Measurements from ENCODE around the gene IFI27L2. TPM values are rescaled to one million over a fixed set of nuclear protein-coding genes. Genes with fewer than 3 reads are reported as not detected.

The IFI27L2 gene
- total RNA-seq, 1 experiment from 2014 or later: 4.7 TPM

- Histone ChIP-seq H3K4me3 (ENCODE audit: low read depth, low read length) (no peak overlapping the region), H3K4me1 (no peaks in the 10 kb centered on the region), H3K36me3 (ENCODE audit: control insufficient read depth, insufficient read depth, low read length) (no peaks in the 10 kb centered on the region), H3K9me3 (no peaks in the 10 kb centered on the region), H3K27me3 (replicated peaks; ENCODE audit: control insufficient read depth, insufficient read depth, low read length) (no peaks in the 10 kb centered on the region)
- no peak overlapping the region for H3K4me3 Mint-ChIP-seq (ENCODE audit: unreplicated experiment)
- H3K36me3 Mint-ChIP-seq (ENCODE audit: insufficient read depth, unreplicated experiment): peaks cover 4% of the 10 kb centered on the region
- DNase-seq: no peak
- no peaks in the 10 kb centered on the region for H3K9me3 Mint-ChIP-seq (ENCODE audit: unreplicated experiment)
- intact Hi-C loops (cut with micrococcal nuclease; ENCODE audit: unreplicated experiment): no loop called here
- no peaks in the 10 kb centered on the region for H3K27me3 Mint-ChIP-seq (ENCODE audit: insufficient read depth, unreplicated experiment)
- no peak overlapping the region for H3K27ac Mint-ChIP-seq (ENCODE audit: unreplicated experiment)
- no peaks in the 10 kb centered on the region for H3K4me1 Mint-ChIP-seq (ENCODE audit: low read depth, unreplicated experiment)
- TF ChIP-seq CTCF (IDR thresholded peaks at IDR 0.05; ENCODE audit: insufficient read depth in 1 of 2, low read depth in 1 of 2, low read length in 1 of 2, severe bottlenecking in 1 of 2, unreplicated experiment in 1 of 2): no peak
- ChIA-PET CTCF (interaction anchor here (0.7 kb wide), 1 partner anchor 39 kb away, joined by 4 read pairs; no protein-coding TSS in a partner anchor), POLR2A (no interaction called here)
- BruUV-seq (replicated peaks): no TSS peak
Observed at GRCh38 chr14:94099006-94099405, 30.4 kb downstream of the IFI27L2 start.

GRCh38 chr14:94098326-94098992 is 30.9 kb downstream of the IFI27L2 start:
- no peaks in the 10 kb centered on the region for H3K9me3 Mint-ChIP-seq (ENCODE audit: unreplicated experiment)
- Histone ChIP-seq H3K4me1 (no peaks in the 10 kb centered on the region), H3K4me3 (ENCODE audit: low read depth, low read length) (no peak overlapping the region), H3K27me3 (replicated peaks; ENCODE audit: control insufficient read depth, insufficient read depth, low read length) (no peaks in the 10 kb centered on the region), H3K36me3 (ENCODE audit: control insufficient read depth, insufficient read depth, low read length) (no peaks in the 10 kb centered on the region), H3K9me3 (no peaks in the 10 kb centered on the region)
- CTCF ChIA-PET: no interaction called here
- no peak overlapping the region for H3K4me3 Mint-ChIP-seq (ENCODE audit: unreplicated experiment)
- no peaks in the 10 kb centered on the region for H3K27me3 Mint-ChIP-seq (ENCODE audit: insufficient read depth, unreplicated experiment)
- H3K27ac Mint-ChIP-seq (ENCODE audit: unreplicated experiment): no peak overlapping the region
- POLR2A ChIA-PET: no interaction called here
- peaks cover 4% of the 10 kb centered on the region for H3K36me3 Mint-ChIP-seq (ENCODE audit: insufficient read depth, unreplicated experiment)
- no peaks in the 10 kb centered on the region for H3K4me1 Mint-ChIP-seq (ENCODE audit: low read depth, unreplicated experiment)
- no TSS peak for BruUV-seq (replicated peaks)
- intact Hi-C loops (cut with micrococcal nuclease; ENCODE audit: unreplicated experiment): no loop called here
- TF ChIP-seq CTCF (IDR thresholded peaks at IDR 0.05; ENCODE audit: insufficient read depth in 1 of 2, low read depth in 1 of 2, low read length in 1 of 2, severe bottlenecking in 1 of 2, unreplicated experiment in 1 of 2): no peak
- DNase-seq: no peak

- Mint-ChIP-seq H3K27ac (ENCODE audit: unreplicated experiment) (no peak overlapping the region), H3K27me3 (ENCODE audit: insufficient read depth, unreplicated experiment) (no peaks in the 10 kb centered on the region), H3K4me3 (ENCODE audit: unreplicated experiment) (no peak overlapping the region), H3K9me3 (ENCODE audit: unreplicated experiment) (no peaks in the 10 kb centered on the region), H3K36me3 (ENCODE audit: insufficient read depth, unreplicated experiment) (peaks cover 4% of the 10 kb centered on the region), H3K4me1 (ENCODE audit: low read depth, unreplicated experiment) (no peaks in the 10 kb centered on the region)
- H3K4me3 ChIP-seq (ENCODE audit: low read depth, low read length): no peak overlapping the region
- CTCF ChIA-PET: no interaction called here
- no peaks in the 10 kb centered on the region for H3K36me3 ChIP-seq (ENCODE audit: control insufficient read depth, insufficient read depth, low read length)
- no peak for TF ChIP-seq CTCF (IDR thresholded peaks at IDR 0.05; ENCODE audit: insufficient read depth in 1 of 2, low read depth in 1 of 2, low read length in 1 of 2, severe bottlenecking in 1 of 2, unreplicated experiment in 1 of 2)
- H3K4me1 ChIP-seq: no peaks in the 10 kb centered on the region
- POLR2A ChIA-PET: no interaction called here
- intact Hi-C loops (cut with micrococcal nuclease; ENCODE audit: unreplicated experiment): no loop called here
- no TSS peak for BruUV-seq (replicated peaks)
- H3K27me3 ChIP-seq (replicated peaks; ENCODE audit: control insufficient read depth, insufficient read depth, low read length): no peaks in the 10 kb centered on the region
- DNase-seq: no peak
- no peaks in the 10 kb centered on the region for H3K9me3 ChIP-seq
Observed at GRCh38 chr14:94097091-94097490, 32.3 kb downstream of the IFI27L2 start.
